Astrocyte (in vitro differentiated cells and primary cell): ENCODE results near the gene ULK3. TPM values are rescaled to one million over a fixed set of nuclear protein-coding genes. Genes with fewer than 3 reads are reported as not detected.

ENCODE experiments used
- DNase-seq: peaks from one replicate; pipeline ENCODE4 v3.0.0-alpha.2; 2010; ENCODE audit warnings: low read depth
- FAIRE-seq: peaks from 2 replicates; lab custom pipeline; 2011; peaks lifted over from hg19 to GRCh38; lab: Jason Lieb, UNC
- H2AFZ ChIP-seq: 2 replicates; pipeline ENCODE4 v1.6.0; 2012; ENCODE audit warnings: low read depth, low read length, inconsistent platforms
- H3K27ac ChIP-seq: 2 replicates; pipeline ENCODE4 v1.5.1; 2011; ENCODE audit warnings: low read depth, low read length, inconsistent platforms
- H3K27me3 ChIP-seq: 2 replicates; pipeline ENCODE4 v1.6.0; 2011; ENCODE audit warnings: low read length, inconsistent platforms; ENCODE audit not compliant: insufficient read depth
- H3K36me3 ChIP-seq: 2 replicates; pipeline ENCODE4 v1.5.1; 2011; ENCODE audit warnings: low read length, inconsistent platforms; ENCODE audit not compliant: insufficient read depth
- H3K4me1 ChIP-seq: 2 replicates; pipeline ENCODE4 v1.5.1; 2011; ENCODE audit warnings: low read length, inconsistent platforms; ENCODE audit not compliant: insufficient read depth
- H3K4me2 ChIP-seq: 2 replicates; pipeline ENCODE4 v1.6.0; 2012; ENCODE audit warnings: low read length, inconsistent platforms
- H3K4me3 ChIP-seq: 2 replicates; pipeline ENCODE4 v1.5.1; 2011; ENCODE audit warnings: low read depth, mild to moderate bottlenecking, low read length, inconsistent platforms; ENCODE audit not compliant: insufficient read depth
- H3K79me2 ChIP-seq: 2 replicates; pipeline ENCODE4 v1.6.0; 2012; ENCODE audit warnings: mild to moderate bottlenecking, low read length, inconsistent platforms; ENCODE audit not compliant: insufficient read depth
- H3K9ac ChIP-seq: 2 replicates; pipeline ENCODE4 v1.6.0; 2012; ENCODE audit warnings: mild to moderate bottlenecking, low read length, inconsistent platforms
- H3K9me3 ChIP-seq: 2 replicates; pipeline ENCODE4 v1.5.1; 2012; ENCODE audit warnings: low read depth, mild to moderate bottlenecking, low read length, inconsistent platforms; ENCODE audit not compliant: insufficient read depth
- H4K20me1 ChIP-seq: 2 replicates; pipeline ENCODE4 v1.6.0; 2012; ENCODE audit warnings: low read length, inconsistent platforms; ENCODE audit not compliant: insufficient read depth
- H3K27ac Mint-ChIP-seq: one replicate; pipeline ENCODE4 v1.8.0; 2021; ENCODE audit warnings: mild to moderate bottlenecking, mixed read lengths; ENCODE audit not compliant: unreplicated experiment
- H3K27me3 Mint-ChIP-seq: one replicate; pipeline ENCODE4 v1.8.0; 2021; ENCODE audit warnings: low read depth, mixed read lengths; ENCODE audit not compliant: unreplicated experiment
- H3K36me3 Mint-ChIP-seq: one replicate; pipeline ENCODE4 v1.8.0; 2021; ENCODE audit warnings: low read depth, mixed read lengths; ENCODE audit not compliant: unreplicated experiment
- H3K4me1 Mint-ChIP-seq: one replicate; pipeline ENCODE4 v1.8.0; 2021; ENCODE audit warnings: low read depth, mixed read lengths; ENCODE audit not compliant: unreplicated experiment
- H3K4me3 Mint-ChIP-seq: one replicate; pipeline ENCODE4 v1.8.0; 2021; ENCODE audit warnings: mild to moderate bottlenecking, moderate library complexity, mixed read lengths; ENCODE audit not compliant: unreplicated experiment
- H3K9me3 Mint-ChIP-seq: one replicate; pipeline ENCODE4 v1.8.0; 2021; ENCODE audit warnings: mild to moderate bottlenecking, mixed read lengths; ENCODE audit not compliant: unreplicated experiment
- CTCF ChIP-seq: IDR thresholded peaks from 2 replicates; pipeline ENCODE4 v1.5.1; 2011; ENCODE audit warnings: low read depth, mild to moderate bottlenecking, inconsistent platforms, low read length, moderate library complexity; ENCODE audit not compliant: insufficient read depth
- EZH2 ChIP-seq: IDR thresholded peaks from 2 replicates; pipeline ENCODE4 v1.6.1; 2012; ENCODE audit warnings: mild to moderate bottlenecking, low read length, inconsistent platforms; ENCODE audit not compliant: insufficient read depth
- total RNA-seq: library from RNA; stranded (reverse); gene quantifications from 2 replicates; pipeline ENCODE4 v1.2.1, GENCODE V29; 2021

The ULK3 gene
- total RNA-seq, 1 donor from 2014 or later, result 15.6 TPM

GRCh38 chr15:74840851-74841775 is 1.8 kb downstream of the ULK3 start:
- no peak for FAIRE-seq

DNA sequence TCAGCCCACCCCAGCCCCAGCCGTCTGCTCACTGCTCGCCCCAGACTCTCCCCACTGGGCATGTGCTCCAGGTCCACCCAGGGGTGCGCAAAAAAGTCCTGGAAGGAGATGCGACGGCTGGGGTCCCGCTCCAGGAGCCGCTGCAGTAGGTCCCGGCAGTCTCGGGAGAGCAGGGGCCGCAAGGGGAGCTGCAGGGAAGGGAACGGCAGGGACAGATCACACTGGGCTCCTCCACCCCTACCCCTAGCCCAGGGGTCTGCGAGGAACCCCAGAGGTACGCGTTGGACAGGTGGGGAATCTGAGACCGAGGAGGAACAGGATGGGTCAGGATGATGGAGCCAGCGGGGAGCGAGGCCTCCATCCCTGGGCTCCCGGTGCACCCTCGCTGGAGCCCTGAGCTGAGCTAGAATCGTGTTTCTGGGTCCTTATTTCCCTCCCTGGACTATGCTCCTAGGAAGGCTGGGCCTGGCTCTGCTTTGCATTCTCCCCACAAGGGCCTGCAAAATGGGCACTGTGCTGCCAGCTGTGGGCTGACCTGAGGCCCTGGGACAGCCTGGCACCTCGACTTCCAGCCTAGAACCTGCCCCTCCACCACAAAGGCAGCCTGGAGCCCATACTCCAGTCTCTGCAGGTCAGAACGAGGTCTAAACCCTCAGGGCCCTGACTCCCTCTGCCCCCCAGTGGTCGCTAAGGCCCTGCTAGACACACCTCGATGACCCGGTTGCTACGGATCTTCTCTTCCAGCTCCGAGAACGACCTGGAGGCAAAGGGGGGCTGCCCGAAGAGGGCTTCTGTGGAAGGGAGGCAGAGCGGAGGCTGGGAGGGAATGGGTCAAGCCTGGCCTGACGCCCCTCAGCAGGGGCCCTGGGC is 3.2 kb downstream of the ULK3 start:
- Histone ChIP-seq H3K79me2 (no peaks in the 10 kb centered on the region), H3K36me3 (no peaks in the 10 kb centered on the region), H3K9me3 (no peaks in the 10 kb centered on the region), H4K20me1 (peaks cover 19% of the 10 kb centered on the region), H3K4me1 (peaks cover 12% of the 10 kb centered on the region), H3K4me2 (no peak overlapping the region), H3K27me3 (no peaks in the 10 kb centered on the region), H3K4me3 (no peak overlapping the region), H2AFZ (no peak overlapping the region), H3K27ac (no peak overlapping the region), H3K9ac (no peak overlapping the region)
- FAIRE-seq (no peak), DNase-seq (no peak)
- Mint-ChIP-seq H3K27ac (peak overlapping the region; percentile 58), H3K4me1 (no peaks in the 10 kb centered on the region), H3K27me3 (no peaks in the 10 kb centered on the region), H3K36me3 (peaks cover 13% of the 10 kb centered on the region), H3K9me3 (peaks cover 2% of the 10 kb centered on the region), H3K4me3 (no peak overlapping the region)
- TF ChIP-seq CTCF (no peak), EZH2 (no peak)

More at GRCh38 chr15:74840851-74841775, 1.8 kb downstream of the ULK3 start:
- H3K27me3 ChIP-seq, result no peaks in the 10 kb centered on the region
- H3K4me3 Mint-ChIP-seq, result peak overlapping the region; percentile 60
- no peak overlapping the region for H3K27ac ChIP-seq
- peaks cover 2% of the 10 kb centered on the region for H3K9me3 Mint-ChIP-seq
- H3K36me3 Mint-ChIP-seq, result peaks cover 10% of the 10 kb centered on the region
- H3K4me1 ChIP-seq, result peaks cover 12% of the 10 kb centered on the region
- TF ChIP-seq EZH2 (no peak), CTCF (no peak)
- no peaks in the 10 kb centered on the region for H3K79me2 ChIP-seq
- no peak overlapping the region for H2AFZ ChIP-seq
- H4K20me1 ChIP-seq, result peaks cover 12% of the 10 kb centered on the region
- H3K4me2 ChIP-seq, result peak overlapping the region; percentile 96
- no peaks in the 10 kb centered on the region for H3K36me3 ChIP-seq
- H3K27me3 Mint-ChIP-seq, result no peaks in the 10 kb centered on the region
- peak overlapping the region; percentile 23 for H3K27ac Mint-ChIP-seq
- no peak overlapping the region for H3K4me3 ChIP-seq
- no peaks in the 10 kb centered on the region for H3K4me1 Mint-ChIP-seq
- no peaks in the 10 kb centered on the region for H3K9me3 ChIP-seq
- no peak overlapping the region for H3K9ac ChIP-seq
- DNase-seq, result no peak
